Stimulated activated naive CD8-positive, alpha-beta T cell treated with anti-CD3 and anti-CD28 coated beads, Interleukin-15, Interleukin-2, amounts not matched to agents 100 ng/mL and 50 ng/mL, for 24 hours (primary cell): ENCODE measurements around the gene DUS1L.

Source experiments
- H3K27ac Mint-ChIP-seq: one replicate; pipeline ENCODE4 v1.8.0; 2021; ENCODE audit warnings: mild to moderate bottlenecking, mixed read lengths
- H3K27me3 Mint-ChIP-seq: one replicate; pipeline ENCODE4 v1.8.0; 2021; ENCODE audit warnings: mixed read lengths
- H3K36me3 Mint-ChIP-seq: one replicate; pipeline ENCODE4 v1.8.0; 2021; ENCODE audit warnings: low read depth, mixed read lengths
- H3K4me1 Mint-ChIP-seq: one replicate; pipeline ENCODE4 v1.8.0; 2021; ENCODE audit warnings: low read depth, mixed read lengths
- H3K4me3 Mint-ChIP-seq: one replicate; pipeline ENCODE4 v1.8.0; 2021; ENCODE audit warnings: mild to moderate bottlenecking, mixed read lengths
- H3K9me3 Mint-ChIP-seq: one replicate; pipeline ENCODE4 v1.8.0; 2021; ENCODE audit warnings: mixed read lengths

The DUS1L gene

DNA sequence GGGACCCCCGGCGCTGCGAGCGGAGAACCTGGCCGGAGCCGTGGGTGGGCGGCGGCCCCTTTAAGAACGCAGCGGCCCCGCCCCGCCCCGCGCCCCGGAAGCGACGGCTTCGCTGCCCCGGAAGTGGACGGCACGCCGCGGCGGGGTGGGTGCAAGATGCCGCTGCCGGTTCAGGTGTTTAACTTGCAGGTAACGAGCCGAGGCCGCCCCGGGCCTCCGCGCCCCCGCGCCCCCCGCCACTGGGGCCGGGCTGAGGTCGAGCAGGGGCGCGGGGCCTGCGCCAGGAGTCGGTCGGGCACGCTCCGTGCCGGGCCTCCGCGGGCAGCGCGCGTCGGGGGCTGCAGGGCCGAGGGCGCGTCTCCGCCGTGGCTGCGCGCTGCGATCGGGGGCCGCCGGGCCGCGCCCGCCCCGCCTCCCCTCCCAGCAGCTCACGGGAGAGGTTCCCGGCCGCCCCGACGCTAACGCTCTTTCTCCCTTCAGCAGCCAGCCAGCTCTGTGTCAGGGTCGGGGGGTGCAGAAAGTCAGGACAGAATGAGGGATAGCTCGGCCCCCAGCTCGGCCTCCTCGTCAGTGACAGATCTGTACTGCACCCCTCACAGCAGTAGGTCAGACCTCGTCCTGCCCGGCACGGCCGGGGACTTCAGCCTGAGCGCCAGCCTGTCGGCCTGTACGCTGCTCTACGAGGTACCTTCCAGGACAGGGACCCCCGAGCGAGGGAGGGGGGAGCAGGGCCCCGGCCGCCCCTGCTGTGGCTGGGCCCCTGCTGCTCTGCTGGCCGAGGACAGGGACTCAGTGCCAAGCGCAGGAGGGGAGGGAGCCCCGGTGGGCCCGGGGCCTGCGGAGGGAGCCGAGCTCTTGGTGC lies 13.6 kb downstream of the DUS1L start, which contains the start of the genes GPS1 and RFNG:
GPS1 (plus strand) TSS at position 123 of the 862 bp plus-strand sequence; CDS start at position 157, 34 bp downstream.
RFNG (minus strand) TSS at position 36 of the 862 bp plus-strand sequence. CDS start 45 bp downstream, outside the sequence.
- peaks cover 18% of the 10 kb centered on the region for H3K4me1 Mint-ChIP-seq

GRCh38 chr17:82050761-82051641 lies 14.6 kb downstream of the DUS1L start:
- no peaks in the 10 kb centered on the region for H3K27me3 Mint-ChIP-seq
- H3K4me1 Mint-ChIP-seq, result peaks cover 18% of the 10 kb centered on the region
- H3K36me3 Mint-ChIP-seq, result peaks cover 4% of the 10 kb centered on the region
- peak overlapping the region; percentile 58 for H3K27ac Mint-ChIP-seq
- H3K4me3 Mint-ChIP-seq, result peak overlapping the region; percentile 87
- H3K9me3 Mint-ChIP-seq, result no peaks in the 10 kb centered on the region

More for the DNA sequence above, 13.6 kb downstream of the DUS1L start, which contains the start of the genes GPS1 and RFNG:
- Mint-ChIP-seq H3K27me3 (no peaks in the 10 kb centered on the region), H3K27ac (peak within 1 kb of the TSS; percentile 78), H3K4me3 (peak within 1 kb of the TSS; percentile 87), H3K36me3 (peaks cover 4% of the 10 kb centered on the region), H3K9me3 (no peaks in the 10 kb centered on the region)

DNA sequence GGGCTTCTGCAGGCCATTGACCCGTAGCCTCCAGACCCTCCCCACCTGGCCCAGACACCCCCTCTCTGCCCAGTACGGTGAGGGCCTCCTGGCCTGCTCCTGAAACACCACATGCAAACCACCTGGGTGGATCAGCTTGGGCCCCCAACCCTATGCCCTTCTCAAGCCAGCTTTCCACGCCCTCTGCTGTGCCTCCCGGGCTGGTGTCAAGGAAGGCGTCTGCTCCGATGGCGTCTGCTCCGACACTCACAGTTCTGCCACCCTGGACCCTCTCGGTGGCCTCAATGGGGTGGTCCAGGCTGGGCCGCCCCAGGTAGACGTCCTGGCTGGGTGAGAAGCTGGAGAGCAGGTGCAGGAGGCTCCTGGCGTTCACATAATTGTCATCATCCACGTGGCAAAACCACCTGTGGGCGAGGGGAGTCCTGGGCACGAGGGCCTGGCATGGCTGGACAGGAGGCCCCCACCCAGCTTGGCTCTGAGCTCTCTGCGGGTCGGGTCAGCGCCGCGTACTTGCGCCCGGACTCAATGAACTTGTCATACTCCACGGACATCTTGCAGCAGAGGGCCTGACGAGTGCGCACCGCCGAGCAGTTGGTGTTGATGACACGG lies 15.3 kb downstream of the DUS1L start:
- Mint-ChIP-seq H3K36me3 (peaks cover 4% of the 10 kb centered on the region), H3K4me1 (peaks cover 18% of the 10 kb centered on the region), H3K27me3 (no peaks in the 10 kb centered on the region), H3K27ac (no peak overlapping the region), H3K4me3 (peak overlapping the region; percentile 87), H3K9me3 (no peaks in the 10 kb centered on the region)

DNA sequence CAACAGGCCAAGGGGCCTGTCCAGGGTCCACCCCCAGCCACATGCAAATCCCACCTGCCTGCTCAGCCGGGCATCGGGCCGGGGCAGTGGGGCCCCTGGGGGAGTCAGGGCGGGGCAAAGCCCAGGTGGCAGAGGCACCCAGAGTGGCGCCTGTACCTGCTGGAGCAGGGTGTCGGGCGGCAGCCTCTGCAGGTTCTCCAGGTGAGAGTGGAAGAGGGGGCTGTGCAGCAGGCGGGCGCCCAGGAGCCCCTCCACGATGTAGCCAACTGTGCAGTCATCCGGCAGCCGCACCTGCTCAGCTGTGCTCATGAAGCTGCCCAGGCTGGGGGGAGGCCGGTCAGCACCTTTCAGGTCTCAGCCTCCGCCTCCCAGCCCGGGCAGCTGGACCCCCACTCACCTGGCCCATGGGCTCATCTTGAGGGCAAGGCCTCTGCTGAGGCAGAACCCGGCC lies 16.1 kb downstream of the DUS1L start:
- no peaks in the 10 kb centered on the region for H3K27me3 Mint-ChIP-seq

DNA sequence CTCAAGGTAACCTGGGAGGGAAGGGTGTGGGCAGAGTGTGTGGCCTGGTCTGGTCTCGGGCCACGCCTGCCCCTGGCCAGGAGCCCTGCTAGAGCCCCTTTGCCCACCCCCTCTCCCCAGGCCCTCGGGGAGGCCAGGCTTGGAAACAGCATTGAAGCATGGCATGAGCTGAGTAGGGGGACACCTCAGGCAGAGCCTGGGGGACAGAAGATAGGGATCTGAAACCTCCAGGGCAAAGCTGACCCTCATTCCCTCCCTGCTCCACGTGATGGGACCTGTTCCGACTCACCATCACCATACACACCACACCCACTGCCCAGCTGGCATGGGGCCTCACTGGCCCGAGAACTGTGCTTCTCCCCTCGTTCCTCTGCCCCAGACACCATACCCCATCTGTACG lies 16.5 kb downstream of the DUS1L start:
- Mint-ChIP-seq H3K4me3 (no peak overlapping the region), H3K27me3 (no peaks in the 10 kb centered on the region), H3K9me3 (no peaks in the 10 kb centered on the region), H3K36me3 (no peaks in the 10 kb centered on the region), H3K27ac (no peak overlapping the region), H3K4me1 (peaks cover 18% of the 10 kb centered on the region)

More for the DNA sequence above, 16.1 kb downstream of the DUS1L start:
- Mint-ChIP-seq H3K4me1 (peaks cover 18% of the 10 kb centered on the region), H3K4me3 (no peak overlapping the region), H3K27ac (no peak overlapping the region), H3K36me3 (no peaks in the 10 kb centered on the region), H3K9me3 (no peaks in the 10 kb centered on the region)

DNA sequence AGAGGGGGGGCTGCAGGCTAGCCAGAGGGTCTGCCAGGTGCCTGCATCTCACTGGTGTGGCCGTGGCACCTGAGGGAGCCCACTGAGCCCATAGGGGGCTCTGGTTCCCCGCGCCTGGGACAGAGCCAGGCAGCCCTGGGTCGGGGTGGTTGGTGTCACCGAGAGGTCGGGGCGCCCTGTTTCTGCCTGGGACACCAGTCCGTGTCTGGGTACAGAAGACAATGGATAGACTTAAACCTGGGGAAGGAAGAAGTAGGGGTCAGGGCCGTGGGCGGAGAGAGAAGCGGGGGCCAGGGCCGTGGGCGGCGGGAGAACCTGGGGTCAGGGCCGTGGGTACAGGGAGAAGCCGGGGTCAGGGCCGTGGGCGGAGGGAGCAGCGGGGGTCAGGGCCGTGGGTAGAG lies 17.0 kb downstream of the DUS1L start:
- Mint-ChIP-seq H3K9me3 (no peaks in the 10 kb centered on the region), H3K36me3 (no peaks in the 10 kb centered on the region), H3K27me3 (no peaks in the 10 kb centered on the region), H3K4me3 (no peak overlapping the region), H3K4me1 (peaks cover 17% of the 10 kb centered on the region), H3K27ac (no peak overlapping the region)

DNA sequence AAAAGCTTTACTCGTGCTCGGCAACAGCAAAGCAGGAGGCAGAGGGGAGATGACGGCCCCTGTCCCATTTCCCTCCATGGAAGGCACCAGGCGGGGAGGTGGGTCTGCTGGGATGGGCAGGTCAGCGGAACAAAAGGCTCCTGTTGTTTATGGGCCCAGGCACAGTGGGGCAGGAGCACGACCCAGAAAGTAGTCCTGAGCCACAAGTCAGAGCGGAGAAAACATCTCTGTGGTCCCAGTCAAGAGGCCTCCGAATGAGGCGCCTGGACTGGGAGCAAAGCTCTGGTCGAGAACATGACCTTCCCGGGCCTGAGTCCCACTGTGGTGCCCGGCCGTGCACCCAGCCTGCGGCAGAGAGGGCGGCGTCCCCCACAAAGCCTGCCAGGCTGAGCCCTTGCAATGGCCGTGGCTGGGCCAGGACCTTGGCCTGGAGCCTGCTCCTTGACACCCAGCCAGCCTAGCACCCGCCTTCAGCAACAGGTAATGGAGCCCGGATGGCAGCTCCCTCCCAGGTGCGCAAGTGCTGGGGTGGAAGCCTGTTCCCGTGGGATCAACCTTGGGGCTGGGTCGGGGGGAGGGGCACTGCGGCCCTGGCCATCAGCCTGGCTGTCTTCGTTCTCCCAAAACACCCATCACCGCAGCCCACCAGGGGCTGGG lies 17.6 kb downstream of the DUS1L start:
- Mint-ChIP-seq H3K27ac (no peak overlapping the region), H3K9me3 (no peaks in the 10 kb centered on the region), H3K4me1 (peaks cover 12% of the 10 kb centered on the region), H3K36me3 (no peaks in the 10 kb centered on the region), H3K4me3 (no peak overlapping the region), H3K27me3 (no peaks in the 10 kb centered on the region)

- no peak overlapping the region for H3K4me3 Mint-ChIP-seq
- H3K27me3 Mint-ChIP-seq, result no peaks in the 10 kb centered on the region
- no peaks in the 10 kb centered on the region for H3K9me3 Mint-ChIP-seq
- H3K27ac Mint-ChIP-seq, result no peak overlapping the region
- peaks cover 7% of the 10 kb centered on the region for H3K4me1 Mint-ChIP-seq
- no peaks in the 10 kb centered on the region for H3K36me3 Mint-ChIP-seq
These were observed 18.2 kb downstream of the DUS1L start for GRCh38 chr17:82047379-82047778.

- no peaks in the 10 kb centered on the region for H3K36me3 Mint-ChIP-seq
- H3K9me3 Mint-ChIP-seq, result no peaks in the 10 kb centered on the region
- H3K27me3 Mint-ChIP-seq, result no peaks in the 10 kb centered on the region
These were observed 18.7 kb downstream of the DUS1L start for GRCh38 chr17:82046903-82047302.

GRCh38 chr17:82045936-82046484 lies 19.6 kb downstream of the DUS1L start:
- Mint-ChIP-seq H3K9me3 (no peaks in the 10 kb centered on the region), H3K4me1 (peaks cover 7% of the 10 kb centered on the region), H3K4me3 (no peak overlapping the region), H3K27me3 (no peaks in the 10 kb centered on the region), H3K27ac (no peak overlapping the region), H3K36me3 (no peaks in the 10 kb centered on the region)

More at GRCh38 chr17:82046903-82047302, 18.7 kb downstream of the DUS1L start:
- H3K4me1 Mint-ChIP-seq, result peaks cover 7% of the 10 kb centered on the region
- no peak overlapping the region for H3K27ac Mint-ChIP-seq
- H3K4me3 Mint-ChIP-seq, result no peak overlapping the region

- no peaks in the 10 kb centered on the region for H3K9me3 Mint-ChIP-seq
- H3K36me3 Mint-ChIP-seq, result no peaks in the 10 kb centered on the region
- H3K4me1 Mint-ChIP-seq, result peaks cover 7% of the 10 kb centered on the region
- H3K27ac Mint-ChIP-seq, result no peak overlapping the region
- H3K4me3 Mint-ChIP-seq, result no peak overlapping the region
- H3K27me3 Mint-ChIP-seq, result no peaks in the 10 kb centered on the region
These were observed 22.1 kb downstream of the DUS1L start for GRCh38 chr17:82043507-82043906.

DNA sequence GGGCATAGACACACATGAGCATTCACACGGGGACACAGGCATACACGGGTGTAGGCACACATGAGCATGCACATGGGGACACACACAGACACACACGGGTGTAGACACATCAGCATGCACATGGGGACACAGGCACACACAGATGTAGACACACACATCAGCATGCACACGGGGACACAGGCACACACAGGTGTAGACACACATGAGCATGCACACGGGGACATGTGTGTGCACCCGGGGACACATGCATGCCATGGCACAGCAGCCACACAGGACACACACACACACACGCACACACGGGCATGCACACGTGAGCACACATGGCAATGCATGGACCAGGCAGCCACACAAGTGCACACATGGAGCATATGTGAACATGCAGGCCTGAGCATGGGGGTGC lies 23.0 kb downstream of the DUS1L start:
- Mint-ChIP-seq H3K27ac (no peak overlapping the region), H3K9me3 (no peaks in the 10 kb centered on the region), H3K36me3 (no peaks in the 10 kb centered on the region), H3K4me3 (no peak overlapping the region), H3K27me3 (no peaks in the 10 kb centered on the region), H3K4me1 (peaks cover 12% of the 10 kb centered on the region)

DNA sequence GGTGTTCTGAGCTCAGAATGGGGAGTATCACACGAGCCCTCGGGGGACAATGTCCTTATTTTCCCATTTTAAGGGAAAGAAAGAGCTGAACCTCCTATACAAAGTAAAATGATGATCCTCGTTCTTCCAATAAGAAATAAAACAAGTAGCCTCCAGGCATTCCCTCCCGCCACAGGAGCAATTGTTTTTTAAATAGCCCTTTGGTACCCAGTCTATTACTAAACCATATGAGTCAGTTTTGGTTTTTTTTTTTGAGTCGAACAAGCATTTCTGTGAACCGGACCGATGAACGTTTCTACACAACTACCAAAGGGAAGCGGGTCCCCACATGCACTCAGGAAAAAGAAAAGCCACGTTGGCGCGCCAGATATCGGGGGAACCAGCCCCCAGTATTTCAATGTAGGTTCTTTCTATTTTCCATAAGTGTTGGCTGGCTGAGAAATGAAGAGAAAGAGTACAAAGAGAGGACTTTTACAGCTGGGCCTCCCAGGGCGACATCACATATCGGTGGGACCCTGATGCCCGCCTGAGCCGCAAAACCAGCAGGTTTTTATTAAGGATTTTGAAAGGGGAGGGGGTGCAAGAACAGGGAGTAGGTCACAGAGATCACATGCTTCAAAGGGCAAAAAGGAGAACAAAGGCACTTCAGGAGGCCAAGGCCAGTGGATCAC lies 24.3 kb downstream of the DUS1L start:
- no peaks in the 10 kb centered on the region for H3K27me3 Mint-ChIP-seq
- H3K4me1 Mint-ChIP-seq, result peaks cover 14% of the 10 kb centered on the region
- no peaks in the 10 kb centered on the region for H3K9me3 Mint-ChIP-seq
- no peak overlapping the region for H3K27ac Mint-ChIP-seq
- H3K4me3 Mint-ChIP-seq, result no peak overlapping the region
- no peaks in the 10 kb centered on the region for H3K36me3 Mint-ChIP-seq
